ENCODE results near the gene RPL39.

GRCh38 chrX:119801253-119802221, 10.1 kb upstream of the RPL39 start:
- no peak for TF ChIP-seq CTCF (IDR thresholded peaks at IDR 0.05)
- no peak for TF ChIP-seq POLR2A (IDR thresholded peaks at IDR 0.05)

Data from body of pancreas (tissue), 4 donors.